HG03469 (cell line): ENCODE results near the gene MAST4.
"Not testable (repeated sequence)": the region's sequence is repeated elsewhere in the genome, so short reads cannot be mapped to it uniquely, and the experiment has no call there.

Experiments used
- ATAC-seq: cut with Tn5 transposase; IDR thresholded peaks from one replicate; pipeline ENCODE4 v1.9.1; 2021; ENCODE audit warnings: mild to moderate bottlenecking, moderate library complexity, moderate number of reproducible peaks; ENCODE audit not compliant: unreplicated experiment

The MAST4 gene

DNA sequence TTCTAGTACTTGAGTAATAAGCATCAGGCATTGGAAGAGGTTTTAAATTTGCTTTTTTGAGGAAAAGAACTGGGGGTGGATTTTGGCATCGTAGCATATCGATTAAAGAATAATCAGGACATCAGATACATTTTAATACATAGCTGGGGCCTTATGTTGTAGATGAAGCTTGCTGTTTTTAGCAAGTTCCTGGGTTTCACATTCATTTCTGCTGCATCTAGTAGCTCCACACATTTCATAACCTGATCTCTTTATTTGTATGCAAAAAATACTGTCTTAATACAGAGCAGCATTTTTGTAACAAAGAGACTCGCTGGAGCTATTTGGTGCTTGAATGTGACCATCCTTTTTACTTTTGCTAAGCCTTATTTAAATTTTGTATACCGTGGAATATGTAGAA lies 571.9 kb downstream of the MAST4 start:
- no peak for ATAC-seq

DNA sequence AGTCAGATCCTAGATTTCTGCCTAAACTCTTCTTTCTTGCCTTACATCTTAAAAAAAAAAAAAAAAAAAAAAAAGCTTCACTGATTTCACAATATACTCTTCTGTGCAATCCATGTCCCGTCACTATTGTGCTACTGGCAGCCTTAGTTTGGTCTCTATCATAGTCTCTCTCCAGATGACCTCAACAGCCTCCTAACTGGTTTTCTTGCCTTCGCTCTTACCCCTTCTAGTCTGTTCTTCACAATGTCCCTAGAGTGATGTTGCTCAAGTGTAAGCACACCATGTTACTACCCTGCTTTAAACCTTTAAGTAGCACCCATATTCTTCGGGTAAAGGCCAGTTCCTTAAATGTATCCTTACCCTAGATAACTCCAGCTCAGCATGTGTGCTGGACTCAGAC lies 574.6 kb downstream of the MAST4 start:
- no peak for ATAC-seq

GRCh38 chr5:67173351-67173750 lies 577.2 kb downstream of the MAST4 start:
- ATAC-seq = not testable (repeated sequence)

DNA sequence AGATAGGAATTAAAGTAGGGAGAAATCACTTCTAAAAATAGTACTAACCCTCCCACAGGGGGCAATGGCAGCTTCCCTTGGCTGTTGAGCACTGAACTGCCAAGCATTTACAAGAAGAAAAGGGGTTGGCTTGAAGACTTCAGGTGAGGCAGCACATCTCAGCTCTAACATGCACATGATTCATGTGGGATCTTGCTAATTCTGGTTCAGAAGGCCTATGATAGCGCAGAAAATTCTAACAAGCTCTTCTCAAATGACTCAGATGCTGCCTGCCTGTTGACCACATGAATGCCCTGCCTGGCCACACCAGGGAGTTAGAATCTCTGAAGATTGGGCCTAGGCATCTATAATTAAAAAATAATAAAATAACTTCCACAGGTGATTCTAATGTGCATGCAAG lies 577.8 kb downstream of the MAST4 start:
- no peak for ATAC-seq

DNA sequence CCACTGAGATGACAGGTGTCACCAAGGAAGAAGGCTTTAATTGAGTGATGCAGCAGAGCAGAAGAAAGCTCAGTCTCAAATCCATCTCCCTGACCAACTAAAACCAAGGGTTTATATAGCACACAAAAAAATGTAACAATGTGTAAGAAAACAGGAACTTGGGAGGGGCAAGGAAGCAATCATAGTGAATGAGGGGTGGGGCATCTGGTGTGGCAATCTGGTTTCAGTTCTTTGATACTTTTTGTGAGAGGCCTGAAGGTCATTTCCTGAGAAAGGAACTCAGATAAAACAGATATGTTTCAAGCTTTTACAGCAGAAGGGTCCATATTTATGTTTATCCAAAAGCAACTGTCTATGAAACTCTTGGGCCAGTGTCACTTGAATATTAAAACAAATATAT lies 580.7 kb downstream of the MAST4 start:
- no peak for ATAC-seq

DNA sequence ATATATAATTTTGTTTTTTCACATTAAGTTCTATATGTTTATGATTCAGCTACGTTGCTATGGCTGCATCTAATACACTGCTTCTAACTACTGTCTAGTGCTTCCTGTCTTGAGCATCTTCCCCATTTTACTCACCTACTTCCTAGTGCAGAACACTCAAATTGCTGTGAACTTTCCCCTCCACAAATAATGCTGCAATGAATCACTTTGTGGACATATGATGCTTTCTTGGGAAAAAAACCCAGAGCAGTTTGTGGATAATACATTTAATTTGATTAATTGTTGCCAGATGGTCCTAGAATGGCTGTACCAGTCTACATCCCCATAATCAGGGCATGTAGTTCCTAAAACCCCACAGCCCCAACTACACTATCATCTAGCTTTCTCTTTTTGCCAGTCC lies 581.9 kb downstream of the MAST4 start:
- ATAC-seq = no peak

GRCh38 chr5:67178966-67179365 lies 582.8 kb downstream of the MAST4 start:
- no peak for ATAC-seq

DNA sequence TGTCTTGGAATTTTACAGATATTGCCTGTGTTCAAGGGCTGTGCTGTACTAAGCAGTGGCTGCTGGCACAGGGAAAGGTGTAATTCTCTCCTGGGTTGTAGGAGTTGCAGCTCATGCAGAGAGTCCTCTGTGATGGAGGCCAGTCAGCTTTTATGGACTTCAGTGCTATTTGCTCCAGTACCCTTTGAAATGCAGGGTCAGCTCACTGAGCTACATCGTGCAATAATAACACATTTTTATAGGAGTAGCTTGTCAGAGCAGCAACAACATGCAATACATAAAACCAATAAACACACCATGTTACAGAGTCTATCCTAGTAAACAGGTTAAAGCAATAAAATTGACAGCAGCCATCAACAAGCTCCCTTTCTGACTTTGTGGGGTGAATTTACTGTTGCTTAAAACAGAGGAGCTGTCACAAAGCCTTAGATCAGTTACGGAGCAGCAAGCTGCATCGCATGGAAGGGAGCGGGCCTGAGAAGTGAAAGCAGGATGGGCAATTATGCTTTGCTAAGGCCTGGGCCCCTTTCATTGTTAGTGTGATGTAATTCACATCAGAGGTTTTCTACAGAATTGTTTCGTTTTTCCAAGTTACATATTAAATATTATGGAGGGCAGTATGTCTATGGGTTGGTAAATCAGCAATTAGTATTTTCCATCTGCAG lies 583.6 kb downstream of the MAST4 start:
- no peak for ATAC-seq

- ATAC-seq = no peak
These were observed 585.5 kb downstream of the MAST4 start for GRCh38 chr5:67181648-67182221.

DNA sequence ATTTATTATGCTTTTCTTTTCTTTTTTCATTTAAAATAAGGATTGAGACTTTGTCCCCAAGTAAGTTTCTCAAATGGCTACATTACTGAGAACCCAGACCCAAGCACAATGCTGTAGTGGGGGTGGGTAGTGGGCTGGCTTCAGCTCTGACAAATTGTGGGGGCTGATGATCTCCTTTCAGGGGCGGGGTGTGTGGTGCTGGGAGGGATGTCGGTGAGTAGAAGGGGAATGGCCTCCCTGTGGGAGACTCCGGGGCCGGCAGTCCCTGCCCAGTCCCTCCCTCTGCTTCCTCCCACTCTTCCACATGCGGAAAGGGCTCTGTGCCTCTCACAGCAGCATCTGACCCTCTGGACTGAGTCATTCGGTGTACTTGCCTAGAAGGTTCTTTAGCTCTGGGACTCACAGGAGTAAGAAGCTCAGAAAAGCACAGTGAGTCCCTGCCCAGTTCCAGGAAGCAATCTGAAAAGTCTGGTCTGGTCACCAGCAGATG lies 586.2 kb downstream of the MAST4 start:
- no peak for ATAC-seq

- ATAC-seq = no peak
These were observed 587.7 kb downstream of the MAST4 start for GRCh38 chr5:67183859-67184258.

GRCh38 chr5:67187006-67187715 lies 591.0 kb downstream of the MAST4 start:
- ATAC-seq = peak; percentile 84

GRCh38 chr5:67188274-67189078 lies 592.3 kb downstream of the MAST4 start:
- no peak for ATAC-seq

DNA sequence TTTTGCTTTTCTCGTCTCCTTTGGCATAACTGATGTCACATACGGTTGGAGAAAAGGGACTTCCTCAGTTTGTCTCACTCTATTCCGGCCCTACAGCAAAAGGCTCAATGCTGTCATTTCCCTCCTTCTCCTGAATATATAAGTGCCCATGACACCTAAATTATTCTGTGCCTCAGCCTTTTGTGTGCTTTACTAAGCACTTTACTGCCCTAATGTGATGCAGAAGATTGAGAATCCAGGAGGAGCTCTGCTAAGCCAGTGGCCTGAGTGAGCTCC lies 592.8 kb downstream of the MAST4 start:
- no peak for ATAC-seq

DNA sequence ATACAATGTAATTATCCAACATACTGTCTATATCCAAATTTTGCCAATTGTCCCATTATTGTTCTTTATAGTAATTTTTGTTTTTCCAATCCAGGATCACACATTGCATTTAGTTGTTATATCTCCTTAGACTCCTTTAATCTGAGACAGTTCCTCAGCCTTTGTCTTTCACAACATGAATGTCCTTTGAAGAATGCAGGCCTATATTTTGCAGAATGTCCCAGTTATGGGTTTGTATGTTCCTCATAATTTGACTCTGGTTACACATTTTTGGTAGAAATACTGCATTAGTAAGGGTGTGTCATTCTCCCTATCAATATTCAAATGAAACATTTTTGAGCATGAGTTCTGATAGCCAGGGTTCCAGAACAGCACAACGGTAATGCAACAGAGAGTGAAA lies 593.7 kb downstream of the MAST4 start:
- ATAC-seq = no peak

DNA sequence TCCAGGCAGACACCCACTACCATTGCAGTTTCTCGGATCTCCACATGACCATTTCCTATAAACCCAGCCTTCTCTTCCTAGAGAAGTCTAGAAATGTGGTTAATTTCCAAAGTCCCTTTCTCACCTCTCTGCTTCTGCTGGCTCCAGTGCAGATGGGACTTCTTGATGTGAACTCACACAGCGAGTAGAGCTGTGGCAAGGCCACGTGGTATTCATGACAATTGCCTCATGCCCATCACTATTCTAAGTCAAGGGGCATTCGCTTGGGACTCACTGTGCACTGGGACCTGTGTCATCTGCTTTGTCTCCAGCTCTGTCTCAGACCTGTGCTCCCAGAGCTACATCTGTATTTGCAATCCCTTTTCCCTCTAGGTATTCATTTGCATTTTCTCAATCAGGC lies 594.2 kb downstream of the MAST4 start:
- no peak for ATAC-seq

- no peak for ATAC-seq
These were observed 594.7 kb downstream of the MAST4 start for GRCh38 chr5:67190861-67191260.

DNA sequence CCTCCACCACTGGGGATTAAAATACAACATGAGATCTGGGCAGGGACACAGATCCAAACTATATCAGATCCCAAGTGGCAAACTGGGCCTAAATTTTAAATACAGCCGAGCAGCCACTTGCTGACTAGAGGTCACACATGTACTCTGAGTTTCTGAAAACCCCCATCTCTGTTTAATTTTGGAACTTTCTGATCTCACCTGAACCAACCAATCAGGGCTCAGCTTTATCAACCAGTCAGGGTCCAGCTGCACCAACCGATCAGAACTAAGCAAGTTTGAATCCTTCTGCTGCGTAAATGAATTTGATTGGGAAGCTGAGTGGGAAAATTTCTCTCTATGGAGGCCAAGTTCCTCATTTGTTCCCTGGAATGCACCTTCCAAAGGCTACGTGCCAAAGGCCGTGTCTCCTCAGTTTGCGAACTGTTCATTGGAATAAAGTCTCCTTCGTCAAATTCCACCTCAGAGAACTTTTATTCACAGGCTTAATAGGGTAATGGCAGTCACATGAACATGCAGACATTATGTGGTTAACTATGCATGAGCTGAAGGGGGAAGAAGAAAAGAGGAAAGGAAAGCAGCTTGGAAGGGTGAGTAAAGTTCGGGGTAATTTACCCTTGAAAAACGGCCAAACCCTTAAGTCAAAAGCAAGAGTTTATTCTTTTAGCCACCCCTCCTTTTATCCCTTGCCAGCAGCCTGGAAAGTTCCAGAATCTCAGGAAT lies 596.7 kb downstream of the MAST4 start:
- peak; percentile 31 for ATAC-seq

- ATAC-seq = no peak
These were observed 597.2 kb downstream of the MAST4 start for GRCh38 chr5:67193439-67193807.

GRCh38 chr5:67194166-67194565 lies 598.0 kb downstream of the MAST4 start:
- no peak for ATAC-seq
